SK-N-MC (cell line): ENCODE measurements around the gene TRIM9.

Experiments used
- EZH2 ChIP-seq: fragments of 200-600 bp; sonication (generic); IDR thresholded peaks from one replicate; pipeline ENCODE4 v1.6.1; 2017; ENCODE audit warnings: antibody characterized with exemption
- FOXP2 ChIP-seq: optimal IDR thresholded peaks from 2 replicates; pipeline ENCODE3; 2011; ENCODE audit warnings: mild to moderate bottlenecking, moderate library complexity; ENCODE audit not compliant: insufficient read depth; ENCODE audit errors: extremely low read length, control extremely low read depth
- POLR2AphosphoS5 ChIP-seq: IDR thresholded peaks from 2 replicates; pipeline ENCODE4 v1.6.1; 2012; ENCODE audit warnings: mild to moderate bottlenecking, low read depth, low read length, borderline replicate concordance

DNA sequence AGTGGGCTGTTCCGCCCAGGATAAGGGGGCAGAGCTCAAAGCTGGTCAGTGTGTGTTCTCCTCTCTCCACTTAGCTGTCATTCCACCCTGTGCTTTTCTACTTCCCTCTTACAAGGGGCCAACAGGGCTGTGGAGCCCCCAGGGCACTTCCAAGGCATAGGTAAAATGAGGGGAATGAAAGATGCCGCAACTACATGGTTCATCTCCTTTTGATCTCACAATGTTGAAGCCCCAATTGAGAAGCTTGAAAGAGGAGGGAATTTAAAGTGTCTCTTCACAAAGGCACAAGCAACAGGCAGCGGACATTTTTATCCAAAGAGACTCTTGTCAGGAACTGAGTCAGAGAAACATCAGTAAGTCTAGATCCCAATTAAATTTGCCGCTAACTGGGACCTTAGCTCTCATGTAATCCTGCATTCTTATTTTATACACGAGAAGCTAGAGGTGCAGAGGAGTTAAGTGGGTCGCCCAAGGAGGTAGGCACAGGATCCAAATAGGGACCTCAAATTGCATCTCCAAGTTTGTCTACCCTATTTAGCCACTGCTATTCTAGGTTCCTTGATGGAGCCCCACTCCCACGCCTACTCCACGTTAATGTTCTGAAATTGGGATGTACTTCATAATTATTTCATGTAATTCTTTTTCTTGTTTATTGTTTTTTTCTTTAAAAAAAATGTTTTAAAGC lies 20.1 kb downstream of the TRIM9 start:
- TF ChIP-seq POLR2AphosphoS5 (no peak), EZH2 (no peak), FOXP2 (no peak)
